PC-9 (cell line): ENCODE measurements around the gene SPOCK3.

ENCODE experiments used
- EZH2 ChIP-seq: fragments of 200-600 bp; sonication (generic); IDR thresholded peaks from 2 replicates; pipeline ENCODE4 v1.8.0; 2017; ENCODE audit warnings: antibody characterized with exemption, low read depth
- TF ChIP-seq, protein P1 (sequence below): fragments of 200-600 bp; sonication (generic); conservative IDR thresholded peaks from 2 replicates; pipeline ENCODE4 v1.6.1; 2017; ENCODE audit warnings: mixed run types, antibody characterized with exemption, mild to moderate bottlenecking, moderate library complexity

DNA sequence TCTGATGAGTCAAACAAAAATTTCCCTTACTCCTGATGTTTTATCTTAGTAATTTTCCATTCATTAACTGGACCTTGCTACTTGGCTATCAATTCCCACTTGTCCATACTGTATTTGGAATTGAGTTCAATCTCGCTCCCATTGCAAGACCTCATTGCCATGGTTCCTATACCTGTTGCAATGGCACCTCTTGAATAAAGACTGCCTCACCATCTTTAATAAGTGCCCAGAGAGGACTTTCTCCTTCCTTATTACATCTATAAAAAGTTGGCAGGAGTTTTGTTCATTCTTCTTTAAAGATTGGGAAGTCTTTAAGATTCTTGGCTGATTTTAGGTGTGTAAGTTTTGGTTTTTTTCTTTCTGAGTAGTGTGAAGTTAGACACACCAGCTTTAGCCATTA, 397.4 kb downstream of the SPOCK3 start:
- TF ChIP-seq, protein P1, sequence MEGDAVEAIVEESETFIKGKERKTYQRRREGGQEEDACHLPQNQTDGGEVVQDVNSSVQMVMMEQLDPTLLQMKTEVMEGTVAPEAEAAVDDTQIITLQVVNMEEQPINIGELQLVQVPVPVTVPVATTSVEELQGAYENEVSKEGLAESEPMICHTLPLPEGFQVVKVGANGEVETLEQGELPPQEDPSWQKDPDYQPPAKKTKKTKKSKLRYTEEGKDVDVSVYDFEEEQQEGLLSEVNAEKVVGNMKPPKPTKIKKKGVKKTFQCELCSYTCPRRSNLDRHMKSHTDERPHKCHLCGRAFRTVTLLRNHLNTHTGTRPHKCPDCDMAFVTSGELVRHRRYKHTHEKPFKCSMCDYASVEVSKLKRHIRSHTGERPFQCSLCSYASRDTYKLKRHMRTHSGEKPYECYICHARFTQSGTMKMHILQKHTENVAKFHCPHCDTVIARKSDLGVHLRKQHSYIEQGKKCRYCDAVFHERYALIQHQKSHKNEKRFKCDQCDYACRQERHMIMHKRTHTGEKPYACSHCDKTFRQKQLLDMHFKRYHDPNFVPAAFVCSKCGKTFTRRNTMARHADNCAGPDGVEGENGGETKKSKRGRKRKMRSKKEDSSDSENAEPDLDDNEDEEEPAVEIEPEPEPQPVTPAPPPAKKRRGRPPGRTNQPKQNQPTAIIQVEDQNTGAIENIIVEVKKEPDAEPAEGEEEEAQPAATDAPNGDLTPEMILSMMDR, result no peak
- TF ChIP-seq EZH2, result no peak
